DMS153 treated with DMSO at 0.1 percent for 48 hours (cell line): ENCODE measurements around the gene WWOX.
"Not testable (repeated sequence)": the region's sequence is repeated elsewhere in the genome, so short reads cannot be mapped to it uniquely, and the experiment has no call there.

ENCODE experiments used
- DNase-seq: peaks from one replicate; lab custom pipeline; 2025; ENCODE audit not compliant: unreplicated experiment; lab: John Stamatoyannopoulos, UW

Gene WWOX

GRCh38 chr16:78592111-78592510 is 492.7 kb downstream of the WWOX start:
- DNase-seq, result no peak

DNA sequence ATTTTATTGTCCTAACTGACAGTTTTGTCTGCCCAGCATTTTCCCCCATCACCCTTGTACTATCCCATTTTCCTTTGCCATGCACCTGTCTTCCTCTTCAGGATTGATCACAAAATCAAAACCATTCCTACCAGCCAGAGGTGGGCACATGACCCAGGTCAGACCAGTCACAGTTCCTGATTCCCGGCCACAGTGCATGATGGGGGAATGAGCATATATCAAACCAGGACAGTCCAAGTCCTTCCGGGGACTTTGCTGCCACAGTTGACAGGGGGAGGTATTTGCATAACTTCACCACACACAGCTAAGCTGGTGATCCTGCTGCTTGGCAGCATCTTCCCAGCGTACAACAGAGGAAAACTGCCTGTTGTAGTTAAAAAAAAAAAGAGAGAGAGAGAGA is 493.9 kb downstream of the WWOX start:
- no peak for DNase-seq

DNA sequence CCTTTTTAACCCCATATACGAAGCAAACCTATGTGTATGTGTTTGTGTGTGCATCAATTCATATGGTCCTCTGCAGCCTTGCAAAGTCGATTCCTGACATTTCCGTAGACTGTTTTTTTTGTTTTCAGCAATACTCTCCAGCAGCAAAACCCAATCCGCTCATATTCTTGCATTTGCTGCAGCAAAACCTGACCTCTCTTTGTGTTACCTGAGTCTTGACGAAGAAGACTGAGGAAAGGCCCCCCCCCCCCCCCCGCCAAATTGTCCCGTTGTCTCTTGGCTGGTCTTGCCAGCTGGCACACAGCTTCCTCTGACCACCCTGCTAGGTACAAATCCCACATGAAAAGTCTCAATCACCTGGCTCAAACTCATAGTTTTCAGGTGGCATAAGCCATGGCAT is 494.7 kb downstream of the WWOX start:
- DNase-seq, result no peak

DNA sequence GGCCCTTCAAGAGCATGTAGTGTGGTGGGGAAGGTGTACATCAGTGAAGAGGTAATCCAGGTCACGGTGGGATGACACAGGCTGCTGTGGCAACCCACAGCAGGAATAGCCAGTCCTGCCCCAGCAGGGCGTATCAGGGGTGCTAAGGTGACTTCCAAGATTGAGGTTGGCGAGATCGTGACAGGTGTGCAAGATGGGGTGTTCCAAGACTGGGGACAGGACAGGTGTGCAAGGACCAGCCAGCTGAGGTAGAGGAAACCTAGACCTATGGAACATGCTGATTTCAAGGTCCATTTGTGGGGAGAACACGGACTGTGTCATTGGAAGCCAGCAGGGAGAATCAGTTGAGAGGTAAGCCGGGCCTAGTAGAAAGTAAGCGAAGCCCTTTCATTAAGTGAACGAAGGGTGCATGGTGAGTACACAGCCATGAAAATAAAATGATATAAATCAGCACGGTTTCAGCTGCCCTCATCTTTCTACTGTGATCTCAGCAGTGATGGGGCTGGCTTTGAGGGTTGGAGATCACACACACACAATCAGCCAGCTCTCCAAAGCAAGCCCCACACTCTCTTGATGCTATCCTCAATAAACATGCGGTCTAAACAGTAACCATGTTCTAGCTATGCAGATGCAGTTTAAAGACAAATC is 497.0 kb downstream of the WWOX start:
- DNase-seq, result no peak

GRCh38 chr16:78596996-78597422 is 497.6 kb downstream of the WWOX start:
- peak; percentile 59 for DNase-seq

GRCh38 chr16:78597809-78598570 is 498.5 kb downstream of the WWOX start:
- DNase-seq, result no peak

- DNase-seq, result no peak
These were observed 499.8 kb downstream of the WWOX start for GRCh38 chr16:78599271-78599670.

GRCh38 chr16:78604423-78605062 is 505.1 kb downstream of the WWOX start:
- not testable (repeated sequence) for DNase-seq

- no peak for DNase-seq
These were observed 506.2 kb downstream of the WWOX start for GRCh38 chr16:78605548-78606101.

DNA sequence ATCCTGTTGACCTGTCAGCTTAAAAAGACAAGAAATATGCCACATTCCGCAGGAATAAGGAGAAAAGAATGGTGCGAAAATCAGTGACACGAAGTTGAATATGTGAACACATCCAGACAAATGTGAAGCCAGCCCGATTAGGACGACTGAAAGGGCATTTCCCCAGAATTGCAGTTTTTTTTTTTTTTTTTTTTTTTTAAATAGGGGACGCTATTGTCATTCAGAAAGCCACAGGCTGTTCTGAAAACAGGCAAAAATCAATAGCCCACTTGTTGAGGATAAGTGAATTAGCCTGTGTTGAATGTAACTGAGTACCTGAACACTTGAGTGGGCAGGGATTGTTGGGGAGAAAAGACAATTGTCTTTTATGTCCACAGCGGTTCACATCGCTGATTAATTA is 507.1 kb downstream of the WWOX start:
- DNase-seq, result no peak

DNA sequence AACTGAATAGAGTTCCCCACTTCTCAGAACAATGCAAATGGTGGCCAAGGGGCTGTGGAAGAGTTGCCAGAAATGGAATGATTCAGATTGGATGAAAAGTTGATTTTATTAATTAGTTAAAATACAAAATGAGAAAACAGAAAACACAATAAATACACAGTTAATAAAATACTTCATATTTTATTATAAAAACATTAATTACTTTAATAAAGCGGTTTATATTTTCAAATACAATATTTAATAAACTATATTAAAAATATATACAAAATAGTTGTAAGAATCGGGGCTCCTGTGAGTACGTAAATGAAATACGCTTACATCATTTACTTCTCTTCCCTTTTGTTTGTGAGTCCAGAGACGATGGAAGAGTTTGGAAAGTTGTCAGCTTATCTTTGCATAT is 507.6 kb downstream of the WWOX start:
- DNase-seq, result no peak

- no peak for DNase-seq
These were observed 508.0 kb downstream of the WWOX start for GRCh38 chr16:78607465-78607864.

- DNase-seq, result no peak
These were observed 508.9 kb downstream of the WWOX start for GRCh38 chr16:78608305-78608776.

DNA sequence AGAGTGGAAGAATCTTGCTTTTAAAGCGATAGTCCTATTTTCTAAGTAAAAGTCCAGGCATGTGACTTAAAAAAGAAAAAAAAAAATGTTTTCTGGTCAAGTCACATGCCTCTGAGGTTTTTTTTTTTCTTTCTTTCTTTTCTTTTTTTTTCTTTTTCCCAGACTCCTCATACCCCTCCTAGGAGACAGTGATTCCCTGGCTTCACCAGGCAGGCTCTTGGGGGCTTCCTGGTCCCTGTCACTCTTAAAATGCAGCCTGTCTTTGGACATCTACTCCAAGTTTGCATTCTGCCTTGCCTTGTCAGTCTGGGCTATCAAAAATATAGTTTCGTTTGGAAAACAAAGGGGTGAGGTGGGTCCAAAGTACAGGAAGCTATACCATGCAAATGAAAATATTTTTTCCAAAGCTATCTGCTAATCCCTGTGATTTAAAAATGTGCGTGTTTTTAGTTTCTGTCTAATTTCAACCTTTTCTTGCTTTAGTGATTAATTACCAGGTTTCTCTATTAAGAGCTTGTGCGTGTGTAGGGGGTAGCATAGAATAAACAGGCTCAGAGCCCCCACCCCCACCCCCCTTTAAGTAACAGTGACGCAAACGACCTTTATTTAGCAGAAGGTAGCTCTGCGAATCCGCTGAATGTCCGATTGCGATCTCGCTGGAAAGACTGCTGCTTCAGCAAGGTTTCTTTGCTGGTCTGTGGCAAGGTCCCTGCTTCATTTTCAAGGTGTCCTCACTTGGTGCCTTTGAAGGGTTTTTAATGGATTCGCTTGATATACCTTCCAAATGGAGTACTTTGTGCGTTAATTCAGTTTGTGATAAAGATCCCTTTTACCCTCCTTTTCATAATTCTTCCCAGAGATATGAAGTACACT is 510.2 kb downstream of the WWOX start:
- DNase-seq, result no peak

DNA sequence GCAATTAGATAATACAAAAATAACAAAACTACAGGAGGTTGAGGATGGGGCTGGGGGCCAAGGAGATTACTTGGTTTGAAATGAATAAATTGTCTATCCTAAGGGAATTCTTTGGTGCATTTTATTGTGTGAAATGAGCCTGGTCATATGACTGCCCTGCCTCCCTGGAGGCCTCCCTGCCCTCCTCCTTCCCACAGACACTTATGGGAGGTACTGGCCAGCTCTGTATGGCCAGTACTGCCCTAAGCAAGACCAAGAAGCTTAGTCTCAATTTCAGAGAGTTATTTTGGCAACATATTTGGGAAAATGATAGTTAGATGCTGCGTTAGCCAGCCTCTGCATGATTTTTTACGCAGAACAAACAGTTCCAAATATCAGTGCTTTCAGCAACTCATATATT is 511.9 kb downstream of the WWOX start:
- DNase-seq, result no peak

DNA sequence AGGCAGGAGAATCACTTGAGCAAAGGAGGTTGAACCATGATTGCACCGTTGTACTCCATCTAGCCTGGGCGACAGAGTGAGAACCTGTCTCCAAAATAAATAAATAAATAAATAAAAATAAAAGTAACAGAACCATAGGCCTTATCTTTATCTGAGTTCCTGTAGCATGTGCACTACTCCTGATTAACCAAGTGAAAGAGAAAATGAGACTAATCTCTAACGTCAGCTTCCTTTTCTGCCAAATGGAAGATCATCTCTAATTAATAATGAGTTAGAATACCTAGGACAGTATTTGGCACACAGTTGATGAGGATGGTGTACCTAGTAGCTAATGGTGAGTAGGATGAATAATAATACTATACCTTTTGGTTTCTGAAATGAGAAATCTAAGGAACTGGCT is 520.4 kb downstream of the WWOX start:
- DNase-seq, result no peak

- DNase-seq, result no peak
These were observed 520.8 kb downstream of the WWOX start for GRCh38 chr16:78620291-78620690.

DNA sequence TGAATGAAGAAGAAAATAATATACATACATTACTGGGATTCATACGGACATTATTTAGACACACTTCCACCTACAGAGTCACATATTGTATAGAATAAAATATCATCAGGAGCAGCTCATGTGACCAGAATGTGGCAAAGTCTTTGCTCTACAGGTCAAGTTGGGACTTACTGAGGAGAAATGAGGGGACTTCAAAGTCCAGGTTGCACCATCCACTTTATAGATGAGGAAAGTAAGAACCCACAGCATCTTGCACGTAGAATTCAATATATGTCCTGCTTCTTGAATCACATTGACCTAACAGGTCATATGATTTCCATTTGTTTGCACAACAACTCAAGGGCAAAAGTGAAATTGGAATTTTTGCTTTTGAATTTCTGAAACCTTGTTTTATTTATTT is 524.3 kb downstream of the WWOX start:
- no peak for DNase-seq

DNA sequence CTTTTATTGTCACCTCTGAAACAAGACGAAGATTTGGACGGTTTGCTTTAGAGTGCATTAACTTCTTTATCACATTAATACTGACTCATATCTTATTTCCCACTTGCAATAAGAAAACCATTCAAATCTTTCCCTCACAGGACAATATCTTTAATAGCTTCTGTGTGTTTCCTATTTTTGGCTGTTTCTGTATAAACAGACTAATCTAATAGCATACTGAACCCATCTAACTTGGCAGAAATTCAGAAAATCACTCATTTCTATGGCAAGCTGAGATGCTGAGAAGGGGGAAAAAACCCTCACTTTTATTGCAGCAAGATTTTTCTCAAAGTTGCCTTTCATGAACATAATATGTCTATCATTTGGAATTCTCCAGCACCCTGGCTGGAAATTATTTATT is 524.9 kb downstream of the WWOX start:
- no peak for DNase-seq

- no peak for DNase-seq
These were observed 529.1 kb downstream of the WWOX start for GRCh38 chr16:78628461-78629045.
